Heart right ventricle (tissue), 16 donors: ENCODE measurements around the gene PTBP3. TPM values are rescaled to one million over a fixed set of nuclear protein-coding genes. Genes with fewer than 3 reads are reported as not detected.

Experiments
- ATAC-seq, 8 donors: fragments of 200-7000 bp; cut with Tn5 transposase; one replicate each; pipeline ENCODE4 v1.9.1; 2020; ENCODE audit warnings: mild to moderate bottlenecking in 8 of 8, moderate library complexity in 8 of 8, moderate number of reproducible peaks in 1 of 8
- DNase-seq, 2 donors: peaks; one replicate each; pipeline ENCODE4 v3.0.0-alpha.2; 2020
- H3K27ac ChIP-seq, 10 donors: fragments of 200-600 bp; sonication (generic) in 2 of 10; one replicate each; pipeline versions ENCODE4 v1.5.0 to v1.8.0; 2020 to 2022; ENCODE audit warnings: mild to moderate bottlenecking in 3 of 10
- H3K27me3 ChIP-seq, 7 donors: fragments of 200-600 bp; one replicate each; pipeline ENCODE4 v1.8.0; 2021 to 2022; ENCODE audit warnings: mild to moderate bottlenecking in 2 of 7
- H3K36me3 ChIP-seq, 9 donors: fragments of 200-600 bp; sonication (generic) in 1 of 9; one replicate each; pipeline versions ENCODE4 v1.5.0 to v1.8.0; 2020 to 2022; ENCODE audit warnings: mild to moderate bottlenecking in 2 of 9
- H3K4me1 ChIP-seq, 9 donors: fragments of 200-600 bp; sonication (generic) in 1 of 9; one replicate each; pipeline versions ENCODE4 v1.5.0 to v1.8.0; 2020 to 2022; ENCODE audit warnings: mild to moderate bottlenecking in 4 of 9
- H3K4me3 ChIP-seq, 10 donors: fragments of 200-600 bp; sonication (generic) in 2 of 10; one replicate each; pipeline versions ENCODE4 v1.5.0 to v1.8.0; 2020 to 2022; ENCODE audit warnings: mild to moderate bottlenecking in 7 of 10, moderate library complexity in 2 of 10
- H3K9me3 ChIP-seq, 11 donors: fragments of 200-600 bp in 10 of 11; sonication (generic) in 2 of 11; one replicate each; pipeline versions ENCODE4 v1.5.0 to v1.8.0; 2013 to 2022; ENCODE audit warnings: mild to moderate bottlenecking in 2 of 11, control low read depth in 1 of 11, moderate library complexity in 1 of 11
- WGBS, 2 donors: extraction: QIAGEN DNeasy Blood & Tissue Kit; methylation state at CpG; one replicate each; pipeline ENCODE4 v1.1.7; 2013; ENCODE audit warnings: inconsistent platforms in 1 of 2; 5-methylcytosine and 5-hydroxymethylcytosine counted together
- intact Hi-C, 10 donors: fragments of 100-400 bp; cut with DNase I; formaldehyde crosslinking; loops; one replicate each; pipeline versions ENCODE4 v1.11.1 to v1.14.2; 2022
- polyA plus RNA-seq, 2 donors: library from polyadenylated mRNA; stranded (reverse); fragments of 200-250 nt; gene quantifications; one replicate each; pipeline ENCODE4 v1.2.3, GENCODE V29; 2013
- total RNA-seq, 10 donors: library from RNA; stranded (reverse); fragmentation: NEBNext Ultra II Directional in 3 of 10; extraction: Animal tissue kit (Norgen Biotek cat#: 25700) in 3 of 10; gene quantifications; one replicate each; pipeline versions ENCODE4 v1.2.1 to v1.2.4, GENCODE V29; 2021 to 2023
- TF ChIP-seq, protein P1 (sequence below), 9 donors: fragments of 200-600 bp; sonication (generic) in 2 of 9; IDR thresholded peaks; one replicate each; pipeline versions ENCODE4 v1.5.0 to v1.8.0; 2021 to 2022; ENCODE audit warnings: antibody characterized with exemption in 9 of 9, mild to moderate bottlenecking in 5 of 9, moderate library complexity in 1 of 9
- donor health status: Arrhythmogenic right ventricular cardiomyopathy.
- donor health status: ischemic (EF 13 %, LVEDD 7.1; RV severe dilation, severe dysfunction).
- donor health status: healthy with polysubstance abuse.
- donor health status: DM: no; HTN: yes; CAD: no.
- donor health status: DM: no; HTN: no; CAD: no.
- donor health status: ischemic (EF 25% LVEDD 6.9; RV normal size, moderate dysfunction).
- donor health status: ischemic (EF 25% LVEDD 5.7; RV mildly dilated, moderate dysfunction).
- donor health status: healthy.
- donor health status: DM: yes; HTN: yes; CAD: no.
- donor health status: Ischemic cardiomyopathy.
- donor health status: ischemic (EF 35%, LVEDD 5.7; RV mildly dilated, moderate dysfunction).
- donor health status: nonischemic (EF 11% LVEDD 7.7; RV severe dilation, severe dysfunction).
- donor health status: DM: yes; HTN: yes; CAD: no.
- donor health status: PGD.
- donor health status: ischemic (EF 29% LVEDD 5.4; RV normal size, mild dysfunction).
- donor health status: nonischemic (EF 23%, LVEDD 6.1; RV moderate dilation, normal function).

The PTBP3 gene
- total and polyA plus RNA-seq, 12 donors = 3.7 to 35.5 (median 15.7) TPM

DNA sequence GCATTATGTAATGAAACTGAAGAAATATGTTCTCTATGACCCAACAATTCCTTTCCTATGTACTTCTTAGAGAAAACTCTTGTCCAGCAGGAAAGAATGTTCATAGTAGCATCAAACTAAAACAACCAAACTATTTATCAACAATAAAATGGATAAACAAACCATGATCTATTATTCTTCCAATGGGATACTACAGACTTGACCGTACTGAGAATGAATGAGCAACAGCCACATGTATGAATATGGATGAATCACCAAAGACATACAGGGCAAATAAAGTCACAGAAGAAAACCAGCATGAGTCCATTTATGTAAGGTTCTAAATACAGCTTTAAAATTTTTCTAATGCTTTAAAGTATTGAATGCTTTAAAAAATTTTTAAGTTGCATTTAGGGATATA, 84.7 kb downstream of the PTBP3 start:
- H3K27ac ChIP-seq = no peak overlapping the region

DNA sequence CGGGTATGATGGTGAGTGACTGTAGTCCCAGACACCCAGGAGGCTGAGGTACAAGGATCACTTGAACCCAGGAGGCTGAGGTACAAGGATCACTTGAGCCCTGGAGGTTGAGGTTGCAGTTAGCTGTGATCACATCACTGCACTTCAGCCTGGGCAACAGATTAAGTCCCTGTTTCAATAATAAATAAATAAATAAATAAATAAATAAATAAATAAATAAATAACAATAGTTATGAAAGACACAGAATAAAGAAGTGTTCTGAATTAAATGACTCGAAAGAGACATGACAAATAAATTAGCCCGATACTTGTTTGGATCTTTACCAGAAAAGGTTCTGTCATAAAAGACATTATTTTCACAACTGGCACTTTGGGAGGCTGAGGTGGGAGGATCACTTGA, 86.3 kb downstream of the PTBP3 start:
- TF ChIP-seq, protein P1, sequence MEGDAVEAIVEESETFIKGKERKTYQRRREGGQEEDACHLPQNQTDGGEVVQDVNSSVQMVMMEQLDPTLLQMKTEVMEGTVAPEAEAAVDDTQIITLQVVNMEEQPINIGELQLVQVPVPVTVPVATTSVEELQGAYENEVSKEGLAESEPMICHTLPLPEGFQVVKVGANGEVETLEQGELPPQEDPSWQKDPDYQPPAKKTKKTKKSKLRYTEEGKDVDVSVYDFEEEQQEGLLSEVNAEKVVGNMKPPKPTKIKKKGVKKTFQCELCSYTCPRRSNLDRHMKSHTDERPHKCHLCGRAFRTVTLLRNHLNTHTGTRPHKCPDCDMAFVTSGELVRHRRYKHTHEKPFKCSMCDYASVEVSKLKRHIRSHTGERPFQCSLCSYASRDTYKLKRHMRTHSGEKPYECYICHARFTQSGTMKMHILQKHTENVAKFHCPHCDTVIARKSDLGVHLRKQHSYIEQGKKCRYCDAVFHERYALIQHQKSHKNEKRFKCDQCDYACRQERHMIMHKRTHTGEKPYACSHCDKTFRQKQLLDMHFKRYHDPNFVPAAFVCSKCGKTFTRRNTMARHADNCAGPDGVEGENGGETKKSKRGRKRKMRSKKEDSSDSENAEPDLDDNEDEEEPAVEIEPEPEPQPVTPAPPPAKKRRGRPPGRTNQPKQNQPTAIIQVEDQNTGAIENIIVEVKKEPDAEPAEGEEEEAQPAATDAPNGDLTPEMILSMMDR (IDR thresholded peaks at IDR 0.05) = no peak
- DNase-seq = no peak
- Histone ChIP-seq H3K4me3 (no peak overlapping the region), H3K9me3 (no peaks in the 10 kb centered on the region), H3K36me3 (peaks cover 0 to 77% (median 3%) of the 10 kb centered on the region in 9 donors), H3K4me1 (peaks cover 0 to 20% (median 0%) of the 10 kb centered on the region in 9 donors), H3K27me3 (no peaks in the 10 kb centered on the region), H3K27ac (no peak overlapping the region)
- intact Hi-C loops = loop anchor here in 1 of 10 donors (10.0 kb wide), 1 partner anchor 58 kb away; no protein-coding TSS in a partner anchor
- no peak for ATAC-seq
- 97 to 99% methylated on average over 3 of the region's 3 CpGs for WGBS, 2 donors

More for the DNA sequence above, 84.7 kb downstream of the PTBP3 start:
- TF ChIP-seq, protein P1 (IDR thresholded peaks at IDR 0.05) = no peak
- DNase-seq (no peak), ATAC-seq (no peak)
- peaks cover 0 to 80% (median 4%) of the 10 kb centered on the region in 9 donors for H3K36me3 ChIP-seq
- H3K27me3 ChIP-seq = no peaks in the 10 kb centered on the region
- H3K4me1 ChIP-seq = peaks cover 0 to 20% (median 0%) of the 10 kb centered on the region in 9 donors
- no peaks in the 10 kb centered on the region for H3K9me3 ChIP-seq
- H3K4me3 ChIP-seq = no peak overlapping the region
- intact Hi-C loops = loop anchor here in 1 of 10 donors (10.0 kb wide), 1 partner anchor 56 kb away; no protein-coding TSS in a partner anchor
- WGBS, 2 donors = 95 to 100% methylated on average over 1 of the region's 1 CpG

- intact Hi-C loops = loop anchor here in 1 of 10 donors (10.0 kb wide), 1 partner anchor 60 kb away; no protein-coding TSS in a partner anchor
- no peaks in the 10 kb centered on the region for H3K9me3 ChIP-seq
- TF ChIP-seq, protein P1 (IDR thresholded peaks at IDR 0.05) = no peak
Measured at GRCh38 chr9:112245126-112245525, 88.3 kb downstream of the PTBP3 start.

GRCh38 chr9:112242147-112242804, 91.1 kb downstream of the PTBP3 start:
- TF ChIP-seq, protein P1 (IDR thresholded peaks at IDR 0.05) = no peak
- peaks cover 0 to 9% (median 0%) of the 10 kb centered on the region in 11 donors for H3K9me3 ChIP-seq
- no peak overlapping the region for H3K27ac ChIP-seq
- H3K4me1 ChIP-seq = no peaks in the 10 kb centered on the region
- peaks cover 0 to 60% (median 0%) of the 10 kb centered on the region in 9 donors for H3K36me3 ChIP-seq
- DNase-seq (no peak), ATAC-seq (no peak)
- H3K4me3 ChIP-seq = no peak overlapping the region
- intact Hi-C loops = loop anchor here in 1 of 10 donors (10.0 kb wide), 1 partner anchor 63 kb away; no protein-coding TSS in a partner anchor
- H3K27me3 ChIP-seq = no peaks in the 10 kb centered on the region
- WGBS, 2 donors = 97 to 98% methylated on average over 6 of the region's 6 CpGs

More at GRCh38 chr9:112245126-112245525, 88.3 kb downstream of the PTBP3 start:
- H3K36me3 ChIP-seq = peaks cover 0 to 68% (median 0%) of the 10 kb centered on the region in 9 donors
- no peak overlapping the region for H3K27ac ChIP-seq
- H3K4me1 ChIP-seq = peaks cover 0 to 19% (median 0%) of the 10 kb centered on the region in 9 donors
- H3K27me3 ChIP-seq = no peaks in the 10 kb centered on the region
- ATAC-seq (no peak), DNase-seq (no peak)
- 97 to 99% methylated on average over 5 of the region's 5 CpGs for WGBS, 2 donors
- H3K4me3 ChIP-seq = no peak overlapping the region
